T-helper 17 cell (primary cell): ENCODE measurements around the gene PKP3. TPM values are rescaled to one million over a fixed set of nuclear protein-coding genes. Genes with fewer than 3 reads are reported as not detected.
"Not testable (repeated sequence)": the region's sequence is repeated elsewhere in the genome, so short reads cannot be mapped to it uniquely, and the experiment has no call there.

Experiments used
- ATAC-seq: fragments of 150-1000 bp; cut with Tn5 transposase; 2 replicates; pipeline ENCODE4 v1.10.0; 2021; ENCODE audit warnings: mild to moderate bottlenecking, moderate library complexity
- DNase-seq, 3 donors: peaks; one replicate each; pipeline versions ENCODE4 v3.0.0 to v3.0.0-alpha.2; 2020 to 2021
- H3K9me3 ChIP-seq: one replicate; pipeline ENCODE4 v1.7.0; 2013; ENCODE audit warnings: low read length, mild to moderate bottlenecking; ENCODE audit not compliant: control insufficient read depth, poor library complexity, severe bottlenecking
- H3K27ac Mint-ChIP-seq: one replicate; pipeline ENCODE4 v1.8.0; 2022; ENCODE audit warnings: mild to moderate bottlenecking, moderate library complexity, mixed read lengths
- H3K27me3 Mint-ChIP-seq: one replicate; pipeline ENCODE4 v1.8.0; 2022; ENCODE audit warnings: mixed read lengths
- H3K36me3 Mint-ChIP-seq: one replicate; pipeline ENCODE4 v1.8.0; 2022; ENCODE audit warnings: low read depth, mixed read lengths
- H3K4me1 Mint-ChIP-seq: one replicate; pipeline ENCODE4 v1.8.0; 2022; ENCODE audit warnings: mild to moderate bottlenecking, mixed read lengths
- H3K4me3 Mint-ChIP-seq: one replicate; pipeline ENCODE4 v1.8.0; 2022; ENCODE audit warnings: mild to moderate bottlenecking, moderate library complexity, mixed read lengths
- total RNA-seq, 4 donors: library from RNA in 2 of 4; stranded (reverse) in 2 of 4; gene quantifications; one replicate each; pipeline ENCODE4 v1.2.3 and lab custom pipeline; 2022 to 2026

PKP3 gene
- total RNA-seq, 2 donors from 2014 or later: not detected

DNA sequence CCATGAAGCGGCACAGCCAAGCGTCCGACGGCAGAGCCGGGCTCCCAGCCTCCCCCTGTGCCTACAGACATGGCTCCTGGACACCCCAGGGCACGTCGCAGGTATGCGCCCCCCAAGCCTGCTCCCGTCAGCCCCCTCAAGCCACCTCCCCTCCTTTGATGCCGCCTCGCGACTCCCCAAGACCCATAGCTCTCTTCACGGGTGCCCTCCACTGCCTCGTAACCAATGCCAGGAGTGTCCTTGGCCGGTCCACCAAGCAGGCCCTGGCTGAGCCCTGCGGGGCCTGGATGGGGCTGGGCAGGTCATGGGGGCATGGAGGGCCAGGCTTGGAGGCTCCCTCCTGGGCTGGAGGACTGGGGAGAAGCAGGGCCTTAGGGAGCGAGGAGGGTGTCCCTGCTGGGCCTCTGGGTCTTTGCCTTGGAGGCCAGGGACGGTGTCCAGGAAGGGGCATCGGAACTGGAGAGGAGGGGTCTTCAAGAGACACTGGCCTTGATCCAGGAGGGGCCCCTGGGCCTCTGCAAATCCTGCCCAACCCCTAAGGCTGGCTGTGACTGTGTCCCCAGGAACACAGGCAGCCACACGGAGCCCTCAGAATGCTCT is 38.6 kb downstream of the PKP3 start:
- no peaks in the 10 kb centered on the region for H3K9me3 ChIP-seq
- Mint-ChIP-seq H3K27me3 (no peaks in the 10 kb centered on the region), H3K4me1 (peaks cover 12% of the 10 kb centered on the region), H3K4me3 (no peak overlapping the region), H3K27ac (no peak overlapping the region), H3K36me3 (no peaks in the 10 kb centered on the region)
- DNase-seq (no peak), ATAC-seq (no peak)

DNA sequence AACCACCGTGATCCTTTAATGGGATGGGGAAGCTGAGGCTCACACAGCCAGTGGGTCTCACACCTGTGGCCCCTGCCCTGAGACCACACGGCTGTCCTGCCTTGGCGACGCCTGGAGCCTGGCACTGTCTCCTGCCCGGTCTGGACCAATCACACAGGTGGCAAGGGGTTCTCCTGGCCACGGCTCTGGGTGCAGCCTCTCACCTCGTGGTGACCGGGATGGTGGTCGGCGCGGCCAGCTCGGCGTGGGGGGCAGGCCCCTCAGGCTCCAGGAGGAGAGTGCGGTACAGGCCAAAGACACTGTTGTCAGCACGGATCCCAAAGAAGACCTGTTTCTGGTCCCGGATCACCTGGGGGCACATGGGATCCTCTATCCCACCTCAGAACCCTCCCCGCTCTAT is 39.1 kb downstream of the PKP3 start:
- H3K27ac Mint-ChIP-seq: no peak overlapping the region
- no peaks in the 10 kb centered on the region for H3K9me3 ChIP-seq
- no peaks in the 10 kb centered on the region for H3K36me3 Mint-ChIP-seq
- no peak for ATAC-seq
- DNase-seq: no peak
- no peak overlapping the region for H3K4me3 Mint-ChIP-seq
- peaks cover 12% of the 10 kb centered on the region for H3K4me1 Mint-ChIP-seq
- no peaks in the 10 kb centered on the region for H3K27me3 Mint-ChIP-seq

DNA sequence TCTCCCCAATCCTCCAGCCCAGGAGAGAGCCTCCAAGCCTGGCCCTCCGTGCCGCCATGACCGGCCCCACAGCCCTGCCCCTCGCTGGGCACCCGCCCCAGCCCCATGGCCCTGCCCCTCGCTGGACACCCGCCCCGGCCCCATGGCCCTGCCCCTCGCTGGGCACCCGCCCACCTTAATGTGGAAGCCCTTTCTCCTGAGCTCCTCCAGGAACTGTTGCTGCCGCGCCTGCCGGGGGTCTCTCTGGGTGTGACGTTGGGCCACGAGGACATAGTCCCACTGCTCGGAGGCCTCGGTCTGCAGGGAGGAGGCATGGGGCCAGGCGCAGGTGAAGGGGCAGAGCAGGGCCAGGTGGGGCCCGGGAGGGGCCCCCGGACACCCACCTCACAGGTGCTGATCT is 39.6 kb downstream of the PKP3 start:
- no peaks in the 10 kb centered on the region for H3K9me3 ChIP-seq
- H3K4me3 Mint-ChIP-seq: no peak overlapping the region
- ATAC-seq (no peak), DNase-seq (no peak)
- H3K27ac Mint-ChIP-seq: no peak overlapping the region
- no peaks in the 10 kb centered on the region for H3K36me3 Mint-ChIP-seq
- H3K4me1 Mint-ChIP-seq: peaks cover 15% of the 10 kb centered on the region
- no peaks in the 10 kb centered on the region for H3K27me3 Mint-ChIP-seq

DNA sequence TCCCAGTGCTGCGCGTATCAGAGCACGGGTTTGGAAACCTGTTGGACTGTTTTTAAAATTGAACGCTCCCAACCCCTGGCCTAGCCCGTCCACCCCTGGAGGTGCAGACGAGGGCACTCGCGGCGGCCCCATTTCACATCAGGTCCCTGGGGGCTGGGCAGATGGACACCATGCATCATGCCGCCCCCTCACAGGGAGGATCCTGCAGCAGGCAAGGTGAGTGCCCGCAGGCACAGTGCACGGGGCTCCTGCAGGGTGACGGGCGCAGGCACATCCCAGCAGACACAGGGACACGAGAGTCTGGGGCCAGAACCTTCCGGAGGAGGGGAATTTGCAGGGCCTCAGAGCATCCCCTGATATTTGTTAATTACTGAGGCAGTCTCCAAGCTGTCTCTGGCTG is 40.5 kb downstream of the PKP3 start:
- Mint-ChIP-seq H3K4me3 (no peak overlapping the region), H3K4me1 (peaks cover 16% of the 10 kb centered on the region), H3K27me3 (no peaks in the 10 kb centered on the region), H3K36me3 (no peaks in the 10 kb centered on the region), H3K27ac (peak overlapping the region; percentile 57)
- H3K9me3 ChIP-seq: no peaks in the 10 kb centered on the region
- no peak for DNase-seq
- ATAC-seq: no peak

DNA sequence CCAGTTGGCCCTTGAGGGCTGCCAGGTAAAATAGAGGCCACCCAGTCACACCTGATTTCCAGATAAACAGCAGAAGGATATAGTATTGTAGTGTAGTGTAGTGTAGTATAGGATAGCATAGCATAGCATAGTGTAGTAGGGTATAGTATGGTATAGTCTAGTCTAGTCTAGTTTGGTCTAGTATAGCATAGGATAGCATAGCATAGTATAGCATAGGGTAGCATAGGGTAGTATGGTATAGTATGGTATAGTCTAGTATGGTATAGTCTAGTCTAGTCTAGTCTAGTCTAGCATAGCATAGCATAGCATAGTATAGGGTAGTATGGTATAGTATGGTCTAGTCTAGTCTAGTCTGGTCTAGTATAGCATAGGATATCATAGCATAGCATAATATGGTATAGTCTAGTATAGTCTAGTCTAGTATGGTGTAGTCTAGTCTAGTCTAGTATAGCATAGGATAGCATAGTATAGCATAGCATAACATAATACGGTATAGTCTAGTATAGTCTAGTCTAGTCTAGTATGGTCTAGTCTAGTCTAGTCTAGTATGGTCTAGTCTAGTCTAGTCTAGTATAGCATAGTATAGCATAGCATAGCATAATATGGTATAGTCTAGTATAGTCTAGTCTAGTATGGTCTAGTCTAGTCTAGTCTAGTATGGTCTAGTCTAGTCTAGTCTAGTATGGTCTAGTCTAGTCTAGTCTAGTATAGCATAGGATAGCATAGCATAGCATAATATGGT is 41.2 kb downstream of the PKP3 start:
- not testable (repeated sequence) for DNase-seq, H3K27me3 Mint-ChIP-seq

DNA sequence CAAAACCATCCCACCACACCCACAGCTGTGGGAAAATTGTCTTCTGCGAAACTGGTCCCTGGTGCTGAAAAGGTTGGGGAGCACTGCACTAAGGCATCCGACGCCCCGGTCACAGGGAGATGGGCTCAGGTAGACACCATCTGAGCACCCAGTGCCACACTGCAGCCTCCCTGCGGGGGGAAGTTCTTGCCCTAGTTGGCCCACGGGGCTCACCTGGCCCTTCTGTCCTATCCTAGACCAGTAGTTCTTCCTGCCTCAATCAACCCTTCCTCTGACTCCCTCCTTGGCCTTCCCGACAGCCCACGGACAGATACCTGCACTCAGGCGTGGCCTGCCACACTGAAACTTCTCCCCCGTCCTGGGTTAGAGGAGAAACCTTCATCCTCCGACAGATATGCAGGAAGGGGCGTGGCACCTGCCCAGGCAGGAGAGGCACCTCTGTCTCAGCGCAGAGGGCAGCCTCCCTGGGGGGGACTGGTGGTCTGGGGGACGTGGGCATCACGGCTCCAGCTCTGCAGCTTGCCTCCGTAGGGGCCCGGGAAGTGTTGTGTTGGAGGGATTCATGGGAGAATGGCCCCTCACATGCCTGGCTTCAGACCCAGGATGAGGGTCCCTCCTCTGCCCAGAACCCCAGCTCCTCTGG is 43.3 kb downstream of the PKP3 start:
- no peaks in the 10 kb centered on the region for H3K27me3 Mint-ChIP-seq
- H3K4me3 Mint-ChIP-seq: no peak overlapping the region
- peaks cover 28% of the 10 kb centered on the region for H3K4me1 Mint-ChIP-seq
- H3K9me3 ChIP-seq: no peaks in the 10 kb centered on the region
- ATAC-seq (no peak), DNase-seq (no peak)
- no peak overlapping the region for H3K27ac Mint-ChIP-seq
- H3K36me3 Mint-ChIP-seq: no peaks in the 10 kb centered on the region

More for the DNA sequence above, 41.2 kb downstream of the PKP3 start:
- H3K4me3 Mint-ChIP-seq, H3K9me3 ChIP-seq, ATAC-seq, H3K36me3 Mint-ChIP-seq: not testable (repeated sequence)
- H3K4me1 Mint-ChIP-seq: peaks cover 21% of the 10 kb centered on the region
- peak overlapping the region; percentile 57 for H3K27ac Mint-ChIP-seq

DNA sequence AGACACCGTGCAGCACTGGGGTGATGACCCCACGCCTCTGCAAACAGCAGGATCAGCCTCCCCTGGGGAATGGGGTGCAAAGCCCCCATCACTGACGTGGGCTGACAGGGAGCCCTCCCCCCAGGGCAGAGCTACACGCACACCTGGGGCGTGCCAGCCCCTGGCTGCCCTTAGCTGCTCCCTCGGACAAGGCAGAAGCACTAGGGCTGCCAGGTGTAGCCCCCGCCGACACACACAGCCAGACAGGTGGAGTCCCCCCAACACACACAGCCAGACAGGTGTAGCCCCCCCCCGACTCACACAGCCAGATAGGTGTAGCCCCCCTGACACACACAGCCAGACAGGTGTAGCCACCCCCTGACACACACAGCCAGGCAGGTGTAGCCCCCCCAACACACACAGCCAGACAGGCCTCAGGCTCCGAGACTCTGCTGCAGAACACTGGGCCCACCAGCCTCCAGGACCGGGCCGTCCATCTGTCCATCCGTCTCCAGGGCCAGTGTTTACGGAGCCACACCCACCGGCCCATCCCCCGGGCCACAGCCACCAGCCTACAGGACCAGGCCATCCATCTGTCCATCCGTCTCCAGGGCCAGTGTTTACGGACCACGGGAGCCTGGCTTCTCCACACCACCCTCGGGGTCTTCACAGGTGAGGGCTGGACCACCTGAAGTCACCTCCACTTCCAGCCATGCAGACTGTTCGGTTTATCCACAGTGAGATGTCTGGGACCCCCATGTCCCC is 44.3 kb downstream of the PKP3 start:
- DNase-seq: no peak
- H3K4me3 Mint-ChIP-seq: no peak overlapping the region
- ATAC-seq: no peak
- peak overlapping the region; percentile 74 for H3K27ac Mint-ChIP-seq
- H3K27me3 Mint-ChIP-seq: no peaks in the 10 kb centered on the region
- no peaks in the 10 kb centered on the region for H3K36me3 Mint-ChIP-seq
- H3K9me3 ChIP-seq: no peaks in the 10 kb centered on the region
- H3K4me1 Mint-ChIP-seq: peaks cover 28% of the 10 kb centered on the region

DNA sequence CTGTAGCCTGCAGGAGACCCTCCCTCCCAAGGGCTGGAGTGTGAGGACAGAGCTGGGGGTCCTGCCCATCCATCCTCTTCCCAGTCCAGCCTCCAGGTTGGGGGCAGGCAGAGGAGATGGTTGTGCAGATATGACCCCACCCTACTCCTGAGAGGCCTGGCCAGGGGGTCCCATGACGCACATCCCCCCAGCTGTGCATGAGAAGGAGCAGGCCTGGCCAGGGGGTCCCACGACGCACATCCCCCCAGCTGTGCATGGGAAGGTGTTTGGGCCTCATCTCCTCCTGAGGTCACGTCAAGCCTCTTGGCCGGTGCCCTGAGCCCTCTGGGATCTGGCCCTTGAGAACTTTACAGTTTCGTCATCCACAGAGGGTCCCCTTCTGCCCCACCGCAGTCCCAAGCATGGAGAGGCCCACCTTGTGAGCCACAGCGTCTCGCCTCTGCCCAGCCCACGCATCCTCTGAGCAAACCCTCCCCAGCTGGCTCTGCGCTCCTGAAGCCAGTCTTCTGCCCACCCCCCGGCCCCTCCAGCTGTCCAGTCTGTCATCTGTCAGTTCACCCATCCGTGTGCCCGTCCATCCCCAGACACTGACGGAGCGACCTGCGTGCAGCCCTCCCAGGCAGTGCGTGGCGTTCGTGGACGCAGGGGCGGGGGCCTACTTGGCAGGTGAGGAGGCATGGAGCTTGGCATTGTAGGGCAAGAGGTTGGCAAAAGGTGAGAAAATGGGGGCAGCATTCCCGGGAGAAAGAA is 45.5 kb downstream of the PKP3 start:
- Mint-ChIP-seq H3K36me3 (no peaks in the 10 kb centered on the region), H3K4me1 (peaks cover 28% of the 10 kb centered on the region), H3K27ac (no peak overlapping the region), H3K4me3 (peak overlapping the region; percentile 39), H3K27me3 (no peaks in the 10 kb centered on the region)
- no peak for DNase-seq
- H3K9me3 ChIP-seq: no peaks in the 10 kb centered on the region
- no peak for ATAC-seq

DNA sequence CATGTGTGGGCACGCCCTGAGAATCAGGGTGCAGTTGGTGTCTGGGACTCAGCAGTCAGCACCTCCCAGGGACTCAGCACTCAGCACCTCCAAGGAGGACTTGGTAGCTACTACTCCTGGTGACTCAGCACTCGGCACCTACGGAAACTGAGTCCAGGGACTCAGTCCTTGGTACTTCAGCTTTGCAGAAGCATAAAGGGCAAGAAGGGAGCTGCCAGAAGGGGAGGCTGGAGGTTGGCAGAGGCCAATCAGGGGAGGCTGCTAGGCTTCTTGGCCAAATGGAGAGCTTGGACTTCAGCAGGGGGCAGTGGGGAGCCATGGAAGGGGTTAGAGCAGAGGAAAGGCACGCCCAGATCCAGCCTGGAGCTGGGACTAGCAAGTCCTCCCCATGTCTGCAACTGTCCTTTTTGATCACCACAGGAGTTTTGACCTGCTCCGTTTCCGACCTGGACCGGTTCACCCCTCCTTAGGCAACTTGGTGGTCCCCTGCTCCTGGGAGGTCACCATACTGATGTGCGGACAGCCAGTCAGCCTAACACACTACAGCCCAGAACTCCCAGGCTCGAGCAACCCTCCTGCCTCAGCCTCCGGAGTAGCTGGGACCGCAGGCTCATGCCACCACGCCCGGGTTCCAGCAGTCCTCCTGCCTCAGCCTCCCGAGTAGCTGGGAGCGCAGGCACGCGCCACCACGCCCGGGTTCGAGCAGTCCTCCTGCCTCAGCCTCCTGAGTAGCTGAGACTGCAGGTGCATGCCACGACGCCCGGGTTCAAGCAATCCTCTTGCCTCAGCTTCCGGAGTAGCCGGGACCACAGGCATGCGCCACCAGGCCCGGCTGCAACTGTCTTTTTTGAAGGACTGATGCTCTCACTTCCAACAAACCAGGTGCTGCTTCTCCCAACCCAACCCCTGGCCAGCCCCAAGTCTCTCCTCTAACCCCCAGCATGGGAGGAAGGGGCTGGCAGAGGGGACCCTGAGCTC is 46.3 kb downstream of the PKP3 start:
- peaks cover 24% of the 10 kb centered on the region for H3K4me1 Mint-ChIP-seq
- H3K27ac Mint-ChIP-seq: no peak overlapping the region
- H3K36me3 Mint-ChIP-seq: no peaks in the 10 kb centered on the region
- DNase-seq (no peak), ATAC-seq (no peak)
- no peaks in the 10 kb centered on the region for H3K9me3 ChIP-seq
- no peaks in the 10 kb centered on the region for H3K27me3 Mint-ChIP-seq
- peak overlapping the region; percentile 89 for H3K4me3 Mint-ChIP-seq

DNA sequence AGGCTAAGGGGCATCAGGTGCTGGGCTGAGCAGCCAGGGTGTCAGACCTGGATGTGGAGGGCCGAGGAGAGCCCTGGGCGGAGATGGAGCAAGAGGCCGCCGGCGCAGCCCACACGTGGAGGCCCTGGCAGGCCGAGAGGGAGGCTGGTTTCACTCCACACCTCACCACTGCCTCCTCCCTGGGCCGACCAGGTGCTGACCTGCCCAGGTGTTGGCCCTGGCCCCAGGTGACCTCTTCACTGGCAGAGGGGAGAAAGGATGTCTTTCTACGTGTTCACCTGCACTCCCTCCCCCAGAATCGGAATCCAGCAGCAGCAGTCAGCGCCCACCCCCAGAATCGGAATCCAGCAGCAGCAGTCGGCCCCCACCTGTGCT is 47.0 kb downstream of the PKP3 start:
- DNase-seq (no peak), ATAC-seq (no peak)
- Mint-ChIP-seq H3K4me1 (peaks cover 24% of the 10 kb centered on the region), H3K4me3 (peak overlapping the region; percentile 89), H3K27ac (no peak overlapping the region), H3K27me3 (no peaks in the 10 kb centered on the region), H3K36me3 (no peaks in the 10 kb centered on the region)
- no peaks in the 10 kb centered on the region for H3K9me3 ChIP-seq

DNA sequence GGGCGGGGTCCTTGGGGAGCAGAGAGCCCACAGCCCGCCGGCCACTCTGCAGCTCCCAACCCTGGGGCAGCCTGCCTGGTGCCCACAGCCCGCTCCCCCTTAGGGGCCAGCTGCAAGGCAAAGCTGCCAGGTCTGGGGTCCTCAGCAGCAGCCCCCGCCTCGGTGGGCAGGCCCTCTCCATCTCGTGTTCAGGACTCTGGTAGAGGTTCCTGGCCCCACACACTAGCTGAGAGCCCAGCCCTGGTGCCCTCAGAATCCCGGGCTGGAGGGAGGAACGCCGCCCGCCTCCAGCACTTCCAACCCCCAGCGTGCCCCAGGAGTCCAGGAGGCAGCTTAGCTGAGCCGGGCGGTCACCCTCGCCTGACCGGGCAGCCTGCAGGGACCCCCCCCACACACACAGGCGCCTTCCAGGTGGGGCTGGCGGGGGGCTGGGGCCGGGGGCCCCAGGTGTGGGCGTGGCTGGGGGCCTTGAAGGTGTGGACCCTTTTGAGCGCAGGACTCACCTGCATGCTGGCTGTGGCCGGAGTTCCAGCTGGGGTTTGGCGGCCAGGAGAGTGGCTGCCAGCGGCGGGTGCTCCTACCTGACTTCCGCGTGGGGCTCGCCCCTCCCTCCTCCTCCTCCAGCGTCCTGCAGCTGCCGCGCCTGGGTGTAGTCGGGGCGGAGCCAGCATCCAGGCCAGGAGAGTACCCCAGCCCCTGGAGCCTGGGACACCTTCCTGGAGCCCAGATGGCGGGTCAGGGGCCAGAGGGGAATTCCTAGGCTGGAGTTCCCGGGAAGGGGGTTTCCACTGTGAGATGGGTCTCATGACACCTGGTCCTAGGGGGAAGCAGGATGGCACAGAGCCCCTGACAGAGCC is 47.6 kb downstream of the PKP3 start, which contains the start of gene ANO9:
Gene ANO9, minus strand, starts transcription at position 594 of the 857 bp plus-strand sequence. Its CDS starts 85 bp downstream, at position 509.
- H3K9me3 ChIP-seq: no peaks in the 10 kb centered on the region
- H3K27ac Mint-ChIP-seq: no peak within 1 kb of the TSS
- H3K36me3 Mint-ChIP-seq: no peaks in the 10 kb centered on the region
- DNase-seq: peak; percentile 51 to 65 (median 65)
- H3K4me3 Mint-ChIP-seq: peak within 1 kb of the TSS; percentile 89
- H3K4me1 Mint-ChIP-seq: peaks cover 21% of the 10 kb centered on the region
- H3K27me3 Mint-ChIP-seq: no peaks in the 10 kb centered on the region
- peak; percentile 92 for ATAC-seq
